ENCODE data around the gene HDDC3.

- TF ChIP-seq POLR2A (IDR thresholded peaks at IDR 0.05): no peak
- no peak for TF ChIP-seq CTCF (IDR thresholded peaks at IDR 0.05 in 8 of 11, conservative IDR thresholded peaks at IDR 0.05 in 3 of 11)
Observed at GRCh38 chr15:90936823-90937222, 4.5 kb upstream of the HDDC3 start.
